H1 (cell line): ENCODE results near the gene DCPS. TPM values are rescaled to one million over a fixed set of nuclear protein-coding genes. Genes with fewer than 3 reads are reported as not detected.

Experiments used
- CTCF ChIA-PET: fragments of 300-600 bp; sonication (Branson Sonifier 250); formaldehyde crosslinking; loops from one replicate; lab custom pipeline; 2021; ENCODE audit not compliant: partially characterized antibody; lab: Charles Lee
- POLR2A ChIA-PET: fragments of 300-600 bp; sonication (Branson Sonifier 250); formaldehyde crosslinking; loops from one replicate; lab custom pipeline; 2021; ENCODE audit warnings: inconsistent platforms; ENCODE audit not compliant: partially characterized antibody; lab: Charles Lee
- DNase-seq, 2 experiments: peaks; one replicate each; pipeline versions ENCODE4 v3.0.0 to v3.0.0-alpha.2; 2010 to 2022; ENCODE audit warnings: low spot score in 2 of 2, low read depth in 1 of 2, mixed read lengths in 1 of 2
- FAIRE-seq: peaks from 2 replicates; lab custom pipeline; 2011; peaks lifted over from hg19 to GRCh38; lab: Jason Lieb, UNC
- H2AFZ ChIP-seq: 2 replicates; pipeline ENCODE4 v1.8.1; 2012; ENCODE audit warnings: low read length, inconsistent platforms
- H2AK5ac ChIP-seq: 2 replicates; pipeline ENCODE4 v1.6.1; 2013; ENCODE audit warnings: low read depth, low read length
- H2BK120ac ChIP-seq: replicated peaks from 2 replicates; pipeline ENCODE3; 2013; ENCODE audit warnings: low read depth, low read length, inconsistent platforms
- H2BK12ac ChIP-seq: 2 replicates; pipeline ENCODE4 v1.6.1; 2013; ENCODE audit warnings: low read depth, low read length
- H2BK15ac ChIP-seq: 2 replicates; pipeline ENCODE4 v1.6.1; 2013; ENCODE audit warnings: low read length
- H2BK20ac ChIP-seq: 2 replicates; pipeline ENCODE4 v1.6.1; 2013; ENCODE audit warnings: low read length
- H2BK5ac ChIP-seq: 2 replicates; pipeline ENCODE4 v1.6.1; 2013; ENCODE audit warnings: low read depth, low read length
- H3K14ac ChIP-seq: 2 replicates; pipeline ENCODE4 v1.6.1; 2013; ENCODE audit warnings: inconsistent platforms; ENCODE audit not compliant: insufficient read length
- H3K18ac ChIP-seq: 2 replicates; pipeline ENCODE4 v1.6.1; 2013; ENCODE audit warnings: low read length; ENCODE audit errors: extremely low read depth
- H3K23ac ChIP-seq: 2 replicates; pipeline ENCODE4 v1.6.1; 2013; ENCODE audit warnings: inconsistent platforms; ENCODE audit not compliant: insufficient read length
- H3K23me2 ChIP-seq: 2 replicates; pipeline ENCODE4 v1.6.1; 2013; ENCODE audit warnings: low read depth, low read length
- H3K27ac ChIP-seq: 2 replicates; pipeline ENCODE4 v1.6.1; 2011; ENCODE audit warnings: low read depth, low read length, inconsistent platforms
- H3K27me3 ChIP-seq, 4 experiments: replicated peaks in 1 of 4; 1 replicate in 1 of 4; 2 replicates in 3 of 4; pipeline versions ENCODE4 v1.6.1 to v1.8.1; 2011 to 2013; ENCODE audit warnings: low read length in 3 of 4, mild to moderate bottlenecking in 3 of 4, inconsistent platforms in 2 of 4, mixed read lengths in 2 of 4, moderate library complexity in 1 of 4; ENCODE audit not compliant: control insufficient read depth in 3 of 4, insufficient read depth in 3 of 4; ENCODE audit errors: extremely low read depth in 1 of 4
- H3K36me3 ChIP-seq, 4 experiments: 2 replicates each; pipeline versions ENCODE4 v1.6.1 to v1.8.1; 2011 to 2013; ENCODE audit warnings: mild to moderate bottlenecking in 4 of 4, low read length in 3 of 4, moderate library complexity in 2 of 4, control low read depth in 1 of 4, inconsistent platforms in 1 of 4; ENCODE audit not compliant: insufficient read depth in 4 of 4, control insufficient read depth in 2 of 4
- H3K4ac ChIP-seq: replicated peaks from 2 replicates; pipeline ENCODE3; 2013; ENCODE audit warnings: low read length, low read depth, mixed read lengths, inconsistent platforms; ENCODE audit not compliant: insufficient read length
- H3K4me1 ChIP-seq, 4 experiments: replicated peaks in 1 of 4; 1 replicate in 1 of 4; 2 replicates in 3 of 4; pipeline versions ENCODE4 v1.6.1 to v1.8.1; 2011 to 2013; ENCODE audit warnings: low read length in 3 of 4, inconsistent platforms in 2 of 4, mixed read lengths in 1 of 4; ENCODE audit not compliant: insufficient read depth in 4 of 4, control insufficient read depth in 3 of 4
- H3K4me2 ChIP-seq, 2 experiments: 2 replicates each; pipeline versions ENCODE4 v1.6.1 to v1.8.1; 2011 to 2013; ENCODE audit warnings: low read depth in 2 of 2, low read length in 2 of 2, control low read depth in 1 of 2, inconsistent platforms in 1 of 2, mild to moderate bottlenecking in 1 of 2; ENCODE audit not compliant: insufficient read depth in 1 of 2
- H3K4me3 ChIP-seq, 4 experiments: fragments of 200-600, 300-600 bp in 1 of 4; sonication (generic), shearing (Covaris generic), sonication (Bioruptor Twin) in 1 of 4; 2 replicates each; pipeline versions ENCODE4 v1.5.1 to v1.8.1; 2011 to 2016; ENCODE audit warnings: low read length in 4 of 4, low read depth in 3 of 4, control low read depth in 2 of 4, inconsistent platforms in 2 of 4, mild to moderate bottlenecking in 2 of 4, mixed read lengths in 1 of 4, moderate library complexity in 1 of 4; ENCODE audit not compliant: insufficient read depth in 2 of 4; ENCODE audit errors: extremely low read depth in 1 of 4
- H3K56ac ChIP-seq: replicated peaks from 2 replicates; pipeline ENCODE3; 2013; ENCODE audit warnings: low read depth, mild to moderate bottlenecking, mixed read lengths, low read length, inconsistent platforms; ENCODE audit not compliant: insufficient read length
- H3K79me1 ChIP-seq: 2 replicates; pipeline ENCODE4 v1.6.1; 2013; ENCODE audit warnings: low read depth, low read length, control low read depth
- H3K79me2 ChIP-seq, 2 experiments: 2 replicates each; pipeline versions ENCODE4 v1.6.1 to v1.8.1; 2012 to 2013; ENCODE audit warnings: low read length in 2 of 2, mild to moderate bottlenecking in 2 of 2, inconsistent platforms in 1 of 2; ENCODE audit not compliant: insufficient read depth in 2 of 2, control insufficient read depth in 1 of 2
- H3K9ac ChIP-seq, 4 experiments: replicated peaks in 1 of 4; 1 replicate in 1 of 4; 2 replicates in 3 of 4; pipeline versions ENCODE4 v1.6.1 to v1.8.1; 2011 to 2013; ENCODE audit warnings: low read depth in 3 of 4, low read length in 3 of 4, control low read depth in 2 of 4, mild to moderate bottlenecking in 2 of 4, moderate library complexity in 2 of 4, inconsistent platforms in 1 of 4; ENCODE audit errors: extremely low read depth in 1 of 4
- H3K9me3 ChIP-seq, 2 experiments: 2 replicates each; pipeline versions ENCODE4 v1.6.1 to v1.8.1; 2012 to 2013; ENCODE audit warnings: mild to moderate bottlenecking in 2 of 2, moderate library complexity in 2 of 2, control low read depth in 1 of 2, inconsistent platforms in 1 of 2, low read depth in 1 of 2, low read length in 1 of 2, mixed read lengths in 1 of 2; ENCODE audit not compliant: insufficient read depth in 2 of 2
- H4K20me1 ChIP-seq, 2 experiments: replicated peaks in 1 of 2; 2 replicates each; pipeline versions ENCODE3 to v1.8.1; 2011 to 2013; ENCODE audit warnings: inconsistent platforms in 2 of 2, low read length in 2 of 2, mild to moderate bottlenecking in 1 of 2; ENCODE audit not compliant: insufficient read depth in 2 of 2, control insufficient read depth in 1 of 2
- H4K5ac ChIP-seq: 2 replicates; pipeline ENCODE4 v1.6.1; 2013; ENCODE audit warnings: low read length, low read depth, mixed read lengths, inconsistent platforms; ENCODE audit not compliant: insufficient read length
- H4K8ac ChIP-seq: 2 replicates; pipeline ENCODE4 v1.8.0; 2013; ENCODE audit warnings: mild to moderate bottlenecking, moderate library complexity, low read length, inconsistent platforms; ENCODE audit not compliant: insufficient read depth; ENCODE audit errors: extremely low read depth
- H4K91ac ChIP-seq: replicated peaks from 2 replicates; pipeline ENCODE3; 2013; ENCODE audit warnings: low read length, mixed read lengths, inconsistent platforms; ENCODE audit not compliant: insufficient read length
- ASH2L ChIP-seq: fragments of 200-600, 300-600 bp; sonication (generic); IDR thresholded peaks from one replicate; pipeline ENCODE4 v1.7.1; 2017; ENCODE audit warnings: low read length
- CBX5 ChIP-seq: fragments of 300-800, 300-1000 bp; sonication (generic); IDR thresholded peaks from 2 replicates; pipeline ENCODE4 v1.7.1; 2016; ENCODE audit warnings: antibody characterized with exemption, low read length, low read depth
- CREB1 ChIP-seq: IDR thresholded peaks from 2 replicates; pipeline ENCODE4 v1.6.1; 2012; ENCODE audit warnings: inconsistent platforms
- CTBP2 ChIP-seq: IDR thresholded peaks from 2 replicates; pipeline ENCODE4 v1.7.0; 2011; ENCODE audit warnings: borderline replicate concordance, mild to moderate bottlenecking, moderate library complexity, mixed read lengths, low read length; ENCODE audit not compliant: insufficient read depth, insufficient read length
- EGR1 ChIP-seq: IDR thresholded peaks from 2 replicates; pipeline ENCODE4 v1.6.1; 2011; ENCODE audit warnings: low read depth, low read length, borderline replicate concordance
- GABPA ChIP-seq: IDR thresholded peaks from 2 replicates; pipeline ENCODE4 v1.6.1; 2011; ENCODE audit warnings: mild to moderate bottlenecking, low read length, moderate library complexity, borderline replicate concordance; ENCODE audit not compliant: insufficient read depth
- JUN ChIP-seq: IDR thresholded peaks from 2 replicates; pipeline ENCODE4 v1.6.1; 2011; ENCODE audit warnings: low read depth, mild to moderate bottlenecking, improper control_type of control experiment, low read length
- SAP30 ChIP-seq: fragments of 300-600 bp; sonication (generic); IDR thresholded peaks from 2 replicates; pipeline ENCODE4 v1.7.1; 2012; ENCODE audit warnings: low read length, moderate library complexity, mild to moderate bottlenecking, inconsistent platforms; ENCODE audit not compliant: insufficient read depth, insufficient replicate concordance
- SRF ChIP-seq: IDR thresholded peaks from 2 replicates; pipeline ENCODE4 v1.6.1; 2011; ENCODE audit warnings: mild to moderate bottlenecking, low read depth, low read length, moderate library complexity
- TBP ChIP-seq: IDR thresholded peaks from 2 replicates; pipeline ENCODE4 v1.6.1; 2011; ENCODE audit warnings: low read depth, low read length, improper control_type of control experiment
- TEAD4 ChIP-seq: IDR thresholded peaks from 2 replicates; pipeline ENCODE4 v1.6.1; 2012; ENCODE audit warnings: low read depth, low read length, inconsistent platforms, mixed read lengths
- WGBS, 2 experiments: shearing (Covaris generic) in 1 of 2; methylation state at CpG; one replicate each; pipeline versions ENCODE4 v1.1.6 to v1.1.7; 2013 to 2015; ENCODE audit warnings: low lambda C conversion rate in 2 of 2, mixed read lengths in 2 of 2, inconsistent platforms in 1 of 2, low coverage in 1 of 2, missing lambda C conversion rate in 1 of 2; ENCODE audit not compliant: insufficient replicate concordance in 2 of 2, insufficient coverage in 1 of 2, insufficient read length in 1 of 2; ENCODE audit errors: extremely low coverage in 1 of 2, missing lambda C conversion rate in 1 of 2; 5-methylcytosine and 5-hydroxymethylcytosine counted together
- polyA plus RNA-seq, 7 experiments: library from polyadenylated mRNA; depleted of rRNA in 3 of 7; stranded (reverse) in 5 of 7; unstranded in 2 of 7; fragments of >200 nt in 5 of 7; fragments of 200-250 nt in 2 of 7; gene quantifications; 1 replicate in 5 of 7; 2 replicates in 1 of 7; 4 replicates in 1 of 7; pipeline versions ENCODE4 v1.2.1 to v1.2.3, GENCODE V29; 2011 to 2013; ENCODE audit warnings: missing spikeins in 2 of 7, mixed read lengths in 2 of 7
- total RNA-seq: library from RNA; stranded (reverse); fragmentation: NEBNext Ultra II Directional; extraction: Animal tissue kit (Norgen Biotek cat#: 25700); gene quantifications from 2 replicates; pipeline ENCODE4 v1.2.1, GENCODE V29; 2021
- TF ChIP-seq, protein P1 (sequence below): IDR thresholded peaks from 2 replicates; pipeline ENCODE4 v1.6.1; 2012; ENCODE audit warnings: low read length, inconsistent platforms

Gene DCPS
- total and polyA plus RNA-seq, 2 of the 8 experiments (the other 6 are each of a cell fraction or from before 2014, with no cell fraction given), result 24.6 to 55.2 TPM

DNA sequence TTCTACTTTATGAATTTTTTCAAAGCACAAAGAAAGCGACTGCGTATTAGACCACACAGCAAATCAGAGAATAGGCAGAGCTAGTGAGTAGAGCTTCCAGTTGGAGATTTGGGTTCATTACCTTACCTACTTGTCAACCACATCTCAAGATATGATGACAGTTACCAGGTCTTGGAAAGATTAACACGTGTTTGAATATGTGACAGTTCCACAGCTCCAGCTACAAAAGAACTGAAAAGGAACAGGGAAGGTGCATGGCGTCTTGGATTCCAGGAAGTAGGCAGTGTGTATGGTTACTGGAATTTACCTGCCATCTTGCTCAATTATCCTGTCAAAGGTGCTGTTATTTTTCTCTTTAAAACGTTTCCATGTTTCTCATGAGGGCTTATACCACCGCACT is 15.6 kb upstream of the DCPS start:
- H2BK12ac ChIP-seq, result no peak overlapping the region
- H3K4me1 ChIP-seq, result peaks cover 0 to 3% (median under 1%) of the 10 kb centered on the region in 4 experiments; a peak in 2 of 7 replicates
- no peaks in the 10 kb centered on the region for H3K79me2 ChIP-seq
- FAIRE-seq, result no peak
- H4K5ac ChIP-seq, result no peak overlapping the region
- H3K9ac ChIP-seq, result no peak overlapping the region
- DNase-seq, result no peak
- H3K27ac ChIP-seq, result no peak overlapping the region
- CTCF ChIA-PET, result no interaction called here
- H2BK15ac ChIP-seq, result no peak overlapping the region
- H3K4ac ChIP-seq, result no peak overlapping the region
- H2AK5ac ChIP-seq, result no peak overlapping the region
- no peak overlapping the region for H4K91ac ChIP-seq
- H4K8ac ChIP-seq, result no peak overlapping the region
- H2AFZ ChIP-seq, result no peak overlapping the region
- H3K4me2 ChIP-seq, result no peak overlapping the region
- no peaks in the 10 kb centered on the region for H3K9me3 ChIP-seq
- no peak overlapping the region for H3K4me3 ChIP-seq
- 92% methylated on average over 6 of the region's 6 CpGs; no CpG with 5 or more reads in 1 of the 2 experiments for WGBS, 2 experiments
- peaks cover 2% of the 10 kb centered on the region; the same call in 1 of the 2 replicates for H3K79me1 ChIP-seq
- POLR2A ChIA-PET, result interaction anchor here (1.1 to 4.7 kb wide), 5 partner anchors 12 to 361 kb away, joined by 3 to 23 read pairs (median 6); partner anchors contain the start of genes FAM118B, FOXRED1 and SRPRA
- H3K14ac ChIP-seq, result no peak overlapping the region
- H2BK20ac ChIP-seq, result no peak overlapping the region
- 0 out of 8 replicates have a peak, but pooled peaks cover 0 to 2% (median 0%) of the 10 kb centered on the region in 4 experiments for H3K36me3 ChIP-seq
- peaks cover 5% of the 10 kb centered on the region for H3K23me2 ChIP-seq
- no peak overlapping the region for H3K18ac ChIP-seq
- no peak overlapping the region for H2BK5ac ChIP-seq
- no peak overlapping the region for H3K56ac ChIP-seq
- peaks cover 0 to 4% (median 0%) of the 10 kb centered on the region in 4 experiments; a peak in 1 of 7 replicates for H3K27me3 ChIP-seq
- no peak overlapping the region for H2BK120ac ChIP-seq
- peaks cover 0 to 5% of the 10 kb centered on the region in 2 experiments for H4K20me1 ChIP-seq
- no peak overlapping the region for H3K23ac ChIP-seq
- TF ChIP-seq CBX5 (no peak), TBP (no peak), JUN (no peak), CTBP2 (no peak), EGR1 (no peak), SAP30 (no peak), TEAD4 (no peak), ASH2L (no peak), CREB1 (no peak), GABPA (no peak), SRF (no peak)
- TF ChIP-seq, protein P1, sequence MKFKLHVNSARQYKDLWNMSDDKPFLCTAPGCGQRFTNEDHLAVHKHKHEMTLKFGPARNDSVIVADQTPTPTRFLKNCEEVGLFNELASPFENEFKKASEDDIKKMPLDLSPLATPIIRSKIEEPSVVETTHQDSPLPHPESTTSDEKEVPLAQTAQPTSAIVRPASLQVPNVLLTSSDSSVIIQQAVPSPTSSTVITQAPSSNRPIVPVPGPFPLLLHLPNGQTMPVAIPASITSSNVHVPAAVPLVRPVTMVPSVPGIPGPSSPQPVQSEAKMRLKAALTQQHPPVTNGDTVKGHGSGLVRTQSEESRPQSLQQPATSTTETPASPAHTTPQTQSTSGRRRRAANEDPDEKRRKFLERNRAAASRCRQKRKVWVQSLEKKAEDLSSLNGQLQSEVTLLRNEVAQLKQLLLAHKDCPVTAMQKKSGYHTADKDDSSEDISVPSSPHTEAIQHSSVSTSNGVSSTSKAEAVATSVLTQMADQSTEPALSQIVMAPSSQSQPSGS, result no peak
